ENCODE results near the gene CDH13.

DNA sequence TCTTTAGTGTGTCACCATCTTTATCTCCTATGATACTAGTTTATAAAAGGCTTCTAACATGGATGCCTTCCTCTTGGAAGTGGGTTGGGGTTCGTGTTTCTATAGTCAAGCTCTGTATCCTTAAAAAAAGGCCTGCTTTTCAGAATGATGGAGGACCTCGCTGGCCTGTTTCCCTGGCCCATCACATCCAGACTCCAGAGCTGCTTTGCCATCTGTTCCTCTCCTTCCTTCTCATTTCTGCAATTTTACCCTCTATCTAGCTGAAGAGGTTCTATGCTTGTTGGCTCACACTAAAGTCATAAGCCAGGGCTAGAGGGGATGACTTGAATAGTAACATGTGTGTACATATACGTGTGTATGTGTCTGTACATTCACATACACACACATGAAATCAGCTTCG is 730.2 kb downstream of the CDH13 start:
- TF ChIP-seq, protein P1, sequence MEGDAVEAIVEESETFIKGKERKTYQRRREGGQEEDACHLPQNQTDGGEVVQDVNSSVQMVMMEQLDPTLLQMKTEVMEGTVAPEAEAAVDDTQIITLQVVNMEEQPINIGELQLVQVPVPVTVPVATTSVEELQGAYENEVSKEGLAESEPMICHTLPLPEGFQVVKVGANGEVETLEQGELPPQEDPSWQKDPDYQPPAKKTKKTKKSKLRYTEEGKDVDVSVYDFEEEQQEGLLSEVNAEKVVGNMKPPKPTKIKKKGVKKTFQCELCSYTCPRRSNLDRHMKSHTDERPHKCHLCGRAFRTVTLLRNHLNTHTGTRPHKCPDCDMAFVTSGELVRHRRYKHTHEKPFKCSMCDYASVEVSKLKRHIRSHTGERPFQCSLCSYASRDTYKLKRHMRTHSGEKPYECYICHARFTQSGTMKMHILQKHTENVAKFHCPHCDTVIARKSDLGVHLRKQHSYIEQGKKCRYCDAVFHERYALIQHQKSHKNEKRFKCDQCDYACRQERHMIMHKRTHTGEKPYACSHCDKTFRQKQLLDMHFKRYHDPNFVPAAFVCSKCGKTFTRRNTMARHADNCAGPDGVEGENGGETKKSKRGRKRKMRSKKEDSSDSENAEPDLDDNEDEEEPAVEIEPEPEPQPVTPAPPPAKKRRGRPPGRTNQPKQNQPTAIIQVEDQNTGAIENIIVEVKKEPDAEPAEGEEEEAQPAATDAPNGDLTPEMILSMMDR (conservative IDR thresholded peaks at IDR 0.05) = no peak
- TF ChIP-seq ZFX (IDR thresholded peaks at IDR 0.05) = no peak
